IgD-negative memory B cell (primary cell): ENCODE measurements around the gene ZNF681. TPM values are rescaled to one million over a fixed set of nuclear protein-coding genes. Genes with fewer than 3 reads are reported as not detected.
"Not testable (repeated sequence)": the region's sequence is repeated elsewhere in the genome, so short reads cannot be mapped to it uniquely, and the experiment has no call there.

ENCODE experiments used
- H3K27ac Mint-ChIP-seq, 3 donors: one replicate each; pipeline ENCODE4 v1.8.0; 2020 to 2022; ENCODE audit warnings: mild to moderate bottlenecking in 3 of 3, mixed read lengths in 3 of 3, moderate library complexity in 1 of 3
- H3K27me3 Mint-ChIP-seq: one replicate; pipeline ENCODE4 v1.8.0; 2021; ENCODE audit warnings: mixed read lengths
- H3K36me3 Mint-ChIP-seq: one replicate; pipeline ENCODE4 v1.8.0; 2020; ENCODE audit warnings: mild to moderate bottlenecking, mixed read lengths
- H3K4me1 Mint-ChIP-seq, 3 donors: one replicate each; pipeline ENCODE4 v1.8.0; 2020 to 2022; ENCODE audit warnings: mixed read lengths in 3 of 3, mild to moderate bottlenecking in 1 of 3
- H3K4me3 Mint-ChIP-seq, 4 donors: one replicate each; pipeline ENCODE4 v1.8.0; 2020 to 2022; ENCODE audit warnings: mild to moderate bottlenecking in 4 of 4, mixed read lengths in 4 of 4, moderate library complexity in 3 of 4
- H3K9me3 Mint-ChIP-seq, 3 donors: one replicate each; pipeline ENCODE4 v1.8.0; 2020 to 2021; ENCODE audit warnings: mixed read lengths in 3 of 3, mild to moderate bottlenecking in 1 of 3
- polyA plus RNA-seq: library from polyadenylated mRNA; unstranded; fragments of 300-500 nt; fragmentation: Illumina TruSeq; gene quantifications from one replicate; pipeline ENCODE4 v1.2.3, GENCODE V29; 2021

ZNF681 gene
- polyA plus RNA-seq, 1 donor from 2014 or later, result 4.6 TPM

DNA sequence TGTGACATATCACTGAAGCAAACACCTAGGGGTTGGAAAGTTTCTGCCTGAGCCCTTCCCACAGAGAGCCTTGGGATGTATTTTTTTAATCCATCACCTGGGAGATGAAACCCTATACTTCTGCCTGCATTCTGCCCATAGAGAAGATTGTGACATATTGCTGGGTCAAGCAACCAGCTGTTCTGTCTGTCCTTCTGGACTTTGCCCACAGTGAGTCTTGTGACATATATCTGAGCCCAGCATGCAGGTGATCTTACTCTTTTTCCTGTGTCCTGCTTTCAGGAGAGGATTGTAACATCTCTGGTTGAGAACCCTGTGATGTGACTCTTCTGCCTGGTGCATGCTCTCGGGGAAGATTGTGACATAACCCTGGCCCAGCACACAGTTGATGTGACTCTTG is 24.9 kb upstream of the ZNF681 start:
- H3K36me3 Mint-ChIP-seq, result peaks cover 6% of the 10 kb centered on the region
- H3K4me3 Mint-ChIP-seq, result no peak overlapping the region
- H3K4me1 Mint-ChIP-seq, result no peaks in the 10 kb centered on the region
- H3K27ac Mint-ChIP-seq, result no peak overlapping the region
- peaks cover 0 to 4% (median under 1%) of the 10 kb centered on the region in 3 donors for H3K9me3 Mint-ChIP-seq
- H3K27me3 Mint-ChIP-seq, result no peaks in the 10 kb centered on the region

DNA sequence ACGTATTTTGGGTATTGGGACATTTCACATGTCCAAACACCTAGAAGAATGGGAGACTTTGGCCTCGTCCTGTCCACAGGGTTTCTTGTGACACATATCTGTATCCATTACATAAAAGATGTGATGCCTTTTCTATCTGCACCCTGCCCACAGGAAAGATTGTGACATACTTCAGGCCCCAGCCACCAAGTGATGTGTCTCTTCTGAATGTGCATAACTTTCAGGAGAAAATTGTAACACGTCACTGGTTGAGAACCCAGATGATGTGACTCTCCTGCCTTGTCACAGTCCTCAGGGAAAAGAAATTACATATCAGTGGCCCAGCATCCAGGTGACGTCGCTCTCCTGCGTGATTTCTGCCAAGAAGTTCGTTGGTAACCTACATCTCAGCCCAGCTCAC is 21.0 kb upstream of the ZNF681 start:
- Mint-ChIP-seq H3K4me3 (peak overlapping the region in 1 of 4 donors; percentile 40), H3K27me3 (no peaks in the 10 kb centered on the region), H3K4me1 (peaks cover 0 to 1% (median 0%) of the 10 kb centered on the region in 3 donors), H3K9me3 (peaks cover 0 to 4% (median 2%) of the 10 kb centered on the region in 3 donors), H3K36me3 (peaks cover 5% of the 10 kb centered on the region), H3K27ac (no peak overlapping the region)

DNA sequence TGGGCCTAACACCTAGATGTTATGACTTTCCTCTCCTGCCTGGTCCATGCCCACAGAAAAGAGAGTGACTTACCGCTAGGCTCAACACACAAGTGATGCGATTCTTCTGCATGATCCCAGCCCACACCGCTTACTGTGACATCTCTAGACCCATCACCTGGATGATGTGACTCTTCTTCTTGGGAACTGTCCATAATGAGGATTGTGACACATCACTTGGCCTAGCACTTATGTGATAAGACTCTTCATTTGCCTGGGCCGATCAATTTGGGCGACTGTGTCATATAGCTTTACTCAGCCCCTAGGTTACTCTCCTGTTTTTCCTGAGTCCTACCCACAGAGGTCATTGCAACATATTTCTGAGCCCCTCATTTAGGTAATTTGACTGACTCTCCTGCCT is 19.9 kb upstream of the ZNF681 start:
- H3K4me1 Mint-ChIP-seq, result peaks cover 0 to 1% (median 0%) of the 10 kb centered on the region in 3 donors
- H3K4me3 Mint-ChIP-seq, result no peak overlapping the region
- H3K9me3 Mint-ChIP-seq, result peaks cover 0 to 4% (median 2%) of the 10 kb centered on the region in 3 donors
- H3K27me3 Mint-ChIP-seq, result no peaks in the 10 kb centered on the region
- H3K27ac Mint-ChIP-seq, result no peak overlapping the region
- H3K36me3 Mint-ChIP-seq, result peaks cover 5% of the 10 kb centered on the region

DNA sequence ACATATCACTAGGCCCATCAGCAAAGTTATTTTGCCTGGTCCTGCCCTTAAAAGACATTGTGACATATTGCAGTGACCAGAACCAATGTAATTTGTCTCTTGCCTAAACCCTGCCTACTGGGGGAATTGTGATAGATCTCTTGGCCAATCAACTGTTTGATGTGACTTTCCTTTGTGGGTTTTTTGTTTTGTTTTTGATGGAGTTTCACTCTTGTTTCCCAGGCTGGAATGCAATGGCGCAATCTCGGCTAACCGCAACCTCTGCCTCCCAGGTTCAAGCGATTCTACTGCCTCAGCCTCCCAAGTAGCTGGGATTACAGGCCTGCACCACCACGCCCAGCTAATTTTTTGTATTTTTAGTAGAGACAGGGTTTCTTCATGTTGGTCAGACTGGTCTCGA is 19.3 kb upstream of the ZNF681 start:
- H3K36me3 Mint-ChIP-seq, H3K27me3 Mint-ChIP-seq, H3K4me3 Mint-ChIP-seq, H3K4me1 Mint-ChIP-seq, H3K9me3 Mint-ChIP-seq, H3K27ac Mint-ChIP-seq: not testable (repeated sequence)

DNA sequence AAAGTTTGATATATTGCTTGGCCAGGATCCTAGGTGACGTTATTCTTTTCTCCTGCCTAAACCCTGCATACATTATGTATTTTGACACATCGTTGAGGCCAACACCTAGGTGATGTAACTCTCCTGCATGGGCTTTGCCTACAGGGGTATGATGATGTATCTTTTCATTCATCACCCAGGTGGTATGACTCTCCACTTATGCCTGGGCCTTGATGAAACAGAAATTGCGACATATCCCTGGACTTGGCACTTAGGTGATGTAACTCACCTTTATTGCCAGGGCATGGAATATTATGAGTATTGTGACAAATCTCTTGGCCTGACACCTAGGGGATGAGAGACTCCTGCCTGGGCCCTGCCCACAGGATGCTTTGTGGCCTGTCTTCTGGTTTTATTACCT is 18.5 kb upstream of the ZNF681 start:
- H3K27ac Mint-ChIP-seq, result no peak overlapping the region
- H3K36me3 Mint-ChIP-seq, result peaks cover 5% of the 10 kb centered on the region
- no peaks in the 10 kb centered on the region for H3K27me3 Mint-ChIP-seq
- H3K4me3 Mint-ChIP-seq, result no peak overlapping the region
- H3K9me3 Mint-ChIP-seq, result peaks cover 0 to 4% (median 2%) of the 10 kb centered on the region in 3 donors
- peaks cover 0 to 1% (median 0%) of the 10 kb centered on the region in 3 donors for H3K4me1 Mint-ChIP-seq

DNA sequence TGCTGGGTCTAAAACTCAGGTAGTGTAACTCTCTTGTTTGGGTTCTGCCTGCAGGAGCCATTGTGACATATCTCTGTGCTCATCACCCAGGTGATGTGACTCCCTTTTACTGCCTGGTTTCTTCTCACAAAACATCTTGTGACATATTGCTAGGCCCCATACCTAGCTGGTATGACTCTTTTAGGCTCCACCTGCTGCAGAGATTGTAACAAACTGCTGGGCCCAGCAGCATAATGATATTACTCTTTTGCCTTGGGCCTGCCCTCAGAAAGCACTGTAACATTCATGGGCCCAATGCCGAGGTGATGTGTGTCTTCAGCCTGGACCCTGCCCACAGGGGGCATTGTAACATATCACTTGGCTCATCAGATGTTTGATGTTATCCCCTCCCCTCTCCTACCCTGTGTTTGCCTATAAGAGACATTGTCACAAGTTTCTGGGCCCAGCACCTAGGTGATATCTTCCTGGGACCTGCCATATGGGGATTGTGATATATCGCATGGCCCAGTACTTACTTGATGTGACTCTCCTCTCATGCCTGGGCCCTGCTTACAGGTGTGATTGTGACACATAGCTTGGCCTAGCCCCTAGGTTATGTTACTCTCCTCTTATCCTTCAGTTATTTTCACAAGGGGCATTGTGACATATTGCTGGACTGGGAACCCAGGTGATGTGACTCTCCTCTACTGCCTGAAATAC is 18.0 kb upstream of the ZNF681 start:
- H3K4me1 Mint-ChIP-seq, result peaks cover 0 to 1% (median 0%) of the 10 kb centered on the region in 3 donors
- peaks cover 0 to 4% (median 2%) of the 10 kb centered on the region in 3 donors for H3K9me3 Mint-ChIP-seq
- peaks cover 5% of the 10 kb centered on the region for H3K36me3 Mint-ChIP-seq
- no peaks in the 10 kb centered on the region for H3K27me3 Mint-ChIP-seq
- no peak overlapping the region for H3K27ac Mint-ChIP-seq
- no peak overlapping the region for H3K4me3 Mint-ChIP-seq

DNA sequence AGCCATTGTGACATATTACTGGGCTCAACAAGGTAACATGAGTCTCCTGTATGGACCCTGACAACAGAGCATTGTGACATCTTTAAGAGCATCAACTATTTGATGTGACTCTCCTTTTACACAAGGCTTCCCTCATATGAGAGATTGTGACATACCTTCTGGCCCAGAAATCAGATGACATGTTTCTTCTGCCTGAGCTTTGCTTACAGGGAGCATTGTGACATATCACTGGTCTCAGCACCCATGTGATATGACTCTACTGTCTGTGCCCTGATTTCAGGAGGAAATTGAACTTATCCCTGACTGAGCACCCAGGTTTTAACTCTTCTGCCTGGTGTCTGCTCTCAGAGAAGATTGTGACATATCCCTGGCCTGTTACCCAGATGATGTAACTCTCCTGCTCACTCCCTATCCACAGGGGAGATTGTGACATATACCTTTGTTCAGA is 15.9 kb upstream of the ZNF681 start:
- H3K4me3 Mint-ChIP-seq, result no peak overlapping the region
- peaks cover 5% of the 10 kb centered on the region for H3K36me3 Mint-ChIP-seq
- peaks cover 0 to 2% (median 0%) of the 10 kb centered on the region in 3 donors for H3K9me3 Mint-ChIP-seq
- H3K27me3 Mint-ChIP-seq, result no peaks in the 10 kb centered on the region
- H3K4me1 Mint-ChIP-seq, result peaks cover 0 to 1% (median 0%) of the 10 kb centered on the region in 3 donors
- no peak overlapping the region for H3K27ac Mint-ChIP-seq

DNA sequence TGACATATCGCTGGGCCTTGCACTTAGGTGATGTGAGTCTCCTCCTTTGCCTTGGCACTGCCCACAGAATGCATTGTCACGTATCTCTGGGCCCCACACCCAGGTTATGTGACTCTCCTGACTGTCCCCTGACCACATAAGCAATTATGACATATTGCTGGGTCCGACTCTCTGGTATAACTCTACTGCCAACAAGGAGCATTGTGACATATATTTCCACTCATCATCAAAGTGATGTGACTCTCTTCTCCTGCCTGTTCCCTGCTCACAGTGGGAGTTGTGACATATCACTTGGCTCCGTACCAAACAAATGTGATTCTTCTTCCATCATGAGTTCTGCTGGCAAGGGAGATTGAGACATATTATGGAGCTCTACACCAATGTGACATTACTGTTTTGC is 15.4 kb upstream of the ZNF681 start:
- Mint-ChIP-seq H3K27me3 (no peaks in the 10 kb centered on the region), H3K27ac (no peak overlapping the region), H3K9me3 (peaks cover 0 to 2% (median 0%) of the 10 kb centered on the region in 3 donors), H3K36me3 (peaks cover 2% of the 10 kb centered on the region), H3K4me3 (no peak overlapping the region), H3K4me1 (peaks cover 0 to 1% (median 0%) of the 10 kb centered on the region in 3 donors)

DNA sequence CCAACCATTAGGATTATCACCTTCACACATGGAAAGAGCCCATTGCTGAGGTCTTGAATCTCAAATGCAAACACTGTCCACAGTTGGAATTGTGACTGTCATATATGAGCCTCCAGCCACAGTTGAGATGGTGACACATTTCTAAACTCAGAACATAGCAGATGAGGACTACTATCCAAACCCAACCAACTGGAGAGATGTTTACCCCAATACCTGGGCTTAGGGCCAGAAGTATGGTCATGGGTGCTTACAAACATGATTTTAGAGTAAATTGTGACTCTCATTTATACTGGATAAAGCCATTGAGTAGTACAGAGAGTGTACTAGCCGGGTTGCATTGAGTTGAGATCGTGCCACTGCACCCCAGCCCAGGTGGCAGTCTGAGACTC is 14.0 kb upstream of the ZNF681 start:
- H3K4me3 Mint-ChIP-seq, result no peak overlapping the region
- peaks cover 2% of the 10 kb centered on the region for H3K36me3 Mint-ChIP-seq
- H3K4me1 Mint-ChIP-seq, result peaks cover 0 to 1% (median 0%) of the 10 kb centered on the region in 3 donors
- no peaks in the 10 kb centered on the region for H3K9me3 Mint-ChIP-seq
- no peaks in the 10 kb centered on the region for H3K27me3 Mint-ChIP-seq
- H3K27ac Mint-ChIP-seq, result no peak overlapping the region

DNA sequence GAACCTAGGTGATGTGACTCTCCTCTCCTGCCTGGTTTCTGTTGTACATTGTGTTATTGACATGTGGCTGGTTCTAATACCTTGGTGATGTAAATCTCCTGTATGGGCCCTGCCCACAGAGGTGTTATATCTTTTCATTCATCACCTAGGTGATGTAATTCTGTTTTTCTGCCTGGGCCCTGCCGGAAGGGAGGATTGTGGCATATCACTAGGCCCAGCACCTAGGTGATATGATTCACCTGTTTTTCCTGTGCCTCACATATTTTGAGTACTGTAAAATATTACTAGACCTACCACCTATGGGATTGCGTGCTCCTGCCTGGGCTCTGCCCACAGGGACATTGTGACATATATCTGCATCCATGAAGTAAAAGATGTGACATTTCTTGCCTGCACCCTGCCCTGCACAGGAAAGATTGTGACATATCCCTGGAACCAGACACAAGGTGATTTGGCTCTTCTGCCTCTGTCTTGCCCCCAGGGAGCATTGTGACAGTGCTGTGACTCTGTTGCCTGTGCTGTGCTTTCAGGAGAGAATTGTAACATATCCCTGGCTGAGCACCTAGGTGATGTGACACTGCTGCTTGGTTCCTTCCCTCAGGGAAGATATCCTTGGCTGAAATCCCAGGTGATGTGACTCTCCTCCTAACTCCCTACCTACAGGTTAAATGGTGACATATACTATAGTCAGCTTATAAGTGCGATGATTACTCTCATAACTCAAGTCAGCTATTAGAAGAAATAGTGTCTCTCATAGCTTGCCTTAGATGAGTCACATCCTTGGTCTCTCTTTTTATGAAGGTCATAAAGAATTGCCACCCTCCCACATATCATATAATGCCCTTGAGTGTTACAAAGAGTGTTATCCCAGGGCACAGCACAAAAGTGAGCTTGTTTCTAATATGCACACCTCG is 13.3 kb upstream of the ZNF681 start:
- Mint-ChIP-seq H3K4me3 (no peak overlapping the region), H3K27ac (no peak overlapping the region), H3K4me1 (no peaks in the 10 kb centered on the region), H3K36me3 (peaks cover 2% of the 10 kb centered on the region), H3K9me3 (no peaks in the 10 kb centered on the region), H3K27me3 (no peaks in the 10 kb centered on the region)

DNA sequence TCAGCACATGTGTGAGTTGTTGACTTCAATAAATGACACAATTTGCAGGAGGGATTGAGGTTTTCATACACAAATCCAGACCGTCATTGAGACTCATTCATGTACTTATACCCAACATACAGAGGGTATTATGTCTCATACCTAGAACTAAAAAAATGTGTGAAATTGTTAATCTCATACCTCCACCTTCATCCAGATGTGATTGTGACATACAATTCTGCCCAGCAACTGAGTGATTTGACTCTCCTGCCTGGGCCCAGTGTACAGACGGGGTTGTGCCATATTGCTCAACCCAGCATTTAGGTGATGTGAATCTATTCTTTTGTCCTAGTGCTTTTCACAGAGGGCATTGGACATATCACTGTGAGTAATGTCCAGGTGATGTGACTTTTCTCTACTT is 12.6 kb upstream of the ZNF681 start:
- H3K4me1 Mint-ChIP-seq, result no peaks in the 10 kb centered on the region
- no peaks in the 10 kb centered on the region for H3K9me3 Mint-ChIP-seq
- no peak overlapping the region for H3K4me3 Mint-ChIP-seq
- H3K36me3 Mint-ChIP-seq, result peaks cover 1% of the 10 kb centered on the region
- no peak overlapping the region for H3K27ac Mint-ChIP-seq
- no peaks in the 10 kb centered on the region for H3K27me3 Mint-ChIP-seq

DNA sequence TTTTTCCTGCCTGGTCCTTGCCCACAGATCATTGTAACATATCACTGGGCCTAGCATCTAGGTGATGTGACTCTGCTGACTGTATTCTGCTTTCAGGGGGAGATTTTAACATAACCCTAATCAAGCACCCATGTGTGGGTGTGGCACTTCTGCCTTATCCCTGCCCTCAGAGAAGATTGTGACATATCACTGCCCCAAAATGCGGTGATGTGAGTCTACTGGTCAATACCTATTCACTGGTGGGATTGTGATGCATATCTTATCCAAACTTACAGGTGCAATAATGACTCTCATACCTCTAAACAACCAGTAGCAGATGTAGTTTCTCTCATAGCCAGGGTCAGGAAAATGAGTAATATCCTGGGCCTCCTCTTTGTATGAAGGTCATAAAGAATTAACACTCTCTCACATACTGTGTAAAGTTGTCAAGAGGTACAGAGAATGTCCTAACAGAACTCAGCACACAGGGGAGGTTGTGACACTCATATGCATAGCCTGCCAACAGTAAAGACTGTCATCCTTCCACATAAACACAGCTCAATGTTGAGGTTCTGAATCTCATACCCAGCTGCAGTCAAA is 12.1 kb upstream of the ZNF681 start:
- Mint-ChIP-seq H3K4me3 (peak overlapping the region in 1 of 4 donors; percentile 31), H3K9me3 (no peaks in the 10 kb centered on the region), H3K4me1 (no peaks in the 10 kb centered on the region), H3K27me3 (no peaks in the 10 kb centered on the region), H3K36me3 (peaks cover 2% of the 10 kb centered on the region), H3K27ac (no peak overlapping the region)

DNA sequence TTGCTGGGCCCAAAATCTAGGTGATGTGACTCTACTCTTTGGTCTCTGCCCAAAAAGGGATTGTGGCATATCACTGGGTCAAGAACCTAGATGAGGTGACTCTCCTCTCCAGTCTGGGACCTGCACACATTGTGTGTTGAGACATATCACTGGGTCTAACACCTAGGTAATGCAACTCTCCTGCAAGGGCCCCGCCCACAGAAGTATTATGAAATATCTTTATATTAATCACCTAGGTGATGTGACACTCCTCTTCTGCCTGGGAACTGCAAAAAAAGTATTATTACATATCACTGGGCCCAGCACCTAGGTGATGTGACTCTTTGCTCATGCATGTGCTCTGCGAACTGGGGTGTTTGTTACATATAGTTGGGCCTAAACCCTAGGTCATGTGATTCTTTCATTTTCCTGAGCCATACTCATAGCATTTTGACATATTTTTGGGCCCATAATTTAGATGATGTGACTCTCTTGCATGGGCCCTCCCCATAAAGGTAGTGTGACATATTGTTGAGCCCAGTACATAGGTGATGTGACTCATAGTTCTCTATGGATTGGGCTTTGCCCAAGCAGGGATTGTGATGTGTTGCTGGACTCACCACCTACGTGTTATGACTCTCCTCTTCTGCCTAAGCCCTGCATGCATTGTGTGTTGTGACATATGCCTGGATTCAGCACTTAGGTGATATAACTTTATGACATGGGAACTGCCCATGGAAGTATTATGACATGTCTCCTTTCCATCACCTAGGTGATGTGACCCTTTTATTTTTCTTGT is 11.2 kb upstream of the ZNF681 start:
- H3K4me3 Mint-ChIP-seq, result no peak overlapping the region
- peaks cover 0 to under 1% (median 0%) of the 10 kb centered on the region in 3 donors for H3K4me1 Mint-ChIP-seq
- H3K9me3 Mint-ChIP-seq, result peaks cover 0 to 2% (median 0%) of the 10 kb centered on the region in 3 donors
- peak overlapping the region in 1 of 3 donors; percentile 40 for H3K27ac Mint-ChIP-seq
- no peaks in the 10 kb centered on the region for H3K27me3 Mint-ChIP-seq
- H3K36me3 Mint-ChIP-seq, result peaks cover 2% of the 10 kb centered on the region

DNA sequence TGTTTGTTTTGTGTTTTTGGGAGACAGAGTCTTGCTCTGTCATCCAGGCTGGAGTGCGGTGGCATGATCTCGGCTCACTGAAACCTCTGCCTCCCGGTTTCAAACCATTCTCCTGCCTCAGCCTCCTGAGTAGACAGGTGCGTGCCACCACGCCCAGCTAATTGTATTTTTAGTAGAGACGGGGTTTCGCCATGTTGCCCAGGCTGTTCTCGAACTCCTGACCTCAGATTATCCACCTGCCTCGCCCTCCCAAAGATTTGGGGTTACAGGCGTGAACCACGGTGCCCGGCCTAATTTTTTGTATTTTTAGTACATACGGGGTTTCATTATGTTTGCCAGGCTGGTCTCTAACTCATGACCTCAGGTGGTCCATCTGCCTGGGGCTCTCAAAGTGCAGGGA is 8.3 kb upstream of the ZNF681 start:
- H3K27me3 Mint-ChIP-seq, result no peaks in the 10 kb centered on the region
- H3K9me3 Mint-ChIP-seq, result peaks cover 0 to 2% (median 0%) of the 10 kb centered on the region in 3 donors
- H3K4me3 Mint-ChIP-seq, result no peak overlapping the region
- no peak overlapping the region for H3K27ac Mint-ChIP-seq
- H3K36me3 Mint-ChIP-seq, result peaks cover 2% of the 10 kb centered on the region
- H3K4me1 Mint-ChIP-seq, result peaks cover 6 to 18% (median 11%) of the 10 kb centered on the region in 3 donors
